Esophagus squamous epithelium (tissue), 4 donors: ENCODE data around the gene UNCX.

Experiments
- POLR2A ChIP-seq, 4 donors: fragments of 450-650 bp; IDR thresholded peaks; one replicate each; pipeline ENCODE4 v1.6.1; 2017; ENCODE audit warnings: antibody characterized with exemption in 4 of 4, mild to moderate bottlenecking in 4 of 4, moderate library complexity in 3 of 4
- TF ChIP-seq, protein P1 (sequence below), 6 experiments: fragments of 450-650 bp in 4 of 6; fragments of 200-600 bp in 2 of 6; sonication (generic) in 2 of 6; IDR thresholded peaks; one replicate each; pipeline ENCODE4 v1.5.1; 2016 to 2019; ENCODE audit warnings: antibody characterized with exemption in 6 of 6, mild to moderate bottlenecking in 4 of 6, moderate library complexity in 4 of 6

- TF ChIP-seq, protein P1, sequence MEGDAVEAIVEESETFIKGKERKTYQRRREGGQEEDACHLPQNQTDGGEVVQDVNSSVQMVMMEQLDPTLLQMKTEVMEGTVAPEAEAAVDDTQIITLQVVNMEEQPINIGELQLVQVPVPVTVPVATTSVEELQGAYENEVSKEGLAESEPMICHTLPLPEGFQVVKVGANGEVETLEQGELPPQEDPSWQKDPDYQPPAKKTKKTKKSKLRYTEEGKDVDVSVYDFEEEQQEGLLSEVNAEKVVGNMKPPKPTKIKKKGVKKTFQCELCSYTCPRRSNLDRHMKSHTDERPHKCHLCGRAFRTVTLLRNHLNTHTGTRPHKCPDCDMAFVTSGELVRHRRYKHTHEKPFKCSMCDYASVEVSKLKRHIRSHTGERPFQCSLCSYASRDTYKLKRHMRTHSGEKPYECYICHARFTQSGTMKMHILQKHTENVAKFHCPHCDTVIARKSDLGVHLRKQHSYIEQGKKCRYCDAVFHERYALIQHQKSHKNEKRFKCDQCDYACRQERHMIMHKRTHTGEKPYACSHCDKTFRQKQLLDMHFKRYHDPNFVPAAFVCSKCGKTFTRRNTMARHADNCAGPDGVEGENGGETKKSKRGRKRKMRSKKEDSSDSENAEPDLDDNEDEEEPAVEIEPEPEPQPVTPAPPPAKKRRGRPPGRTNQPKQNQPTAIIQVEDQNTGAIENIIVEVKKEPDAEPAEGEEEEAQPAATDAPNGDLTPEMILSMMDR (IDR thresholded peaks at IDR 0.05) = no peak
- no peak for TF ChIP-seq POLR2A (IDR thresholded peaks at IDR 0.05)
These were observed 8.0 kb downstream of the UNCX start for GRCh38 chr7:1240517-1241257.
